GM12865 (cell line): Measurements from ENCODE around the gene ASCC2.
A peak's percentile ranks its signal among the peaks of the same experiment; 100 is the strongest.
"Not testable (repeated sequence)": the region's sequence is repeated elsewhere in the genome, so short reads cannot be mapped to it uniquely, and the experiment has no call there.

Experiments used
- DNase-seq: peaks from one replicate; pipeline ENCODE4 v3.0.0; 2010; ENCODE audit warnings: low read depth
- H3K4me3 ChIP-seq: 2 replicates; pipeline ENCODE4 v1.5.1; 2011; ENCODE audit warnings: mild to moderate bottlenecking, low read depth, low read length, control low read depth
- CTCF ChIP-seq: IDR thresholded peaks from 2 replicates; pipeline ENCODE4 v1.5.1; 2011; ENCODE audit warnings: low read length, control low read depth, low read depth, inconsistent platforms; ENCODE audit not compliant: insufficient read depth; ENCODE audit errors: missing control alignments

Gene ASCC2

GRCh38 chr22:29839039-29839438, 965 bp upstream of the ASCC2 start:
- no peak overlapping the region for H3K4me3 ChIP-seq
- TF ChIP-seq CTCF, result no peak

GRCh38 chr22:29838599-29838956, 504 bp upstream of the ASCC2 start:
- TF ChIP-seq CTCF, result no peak
- DNase-seq, result no peak
- peak overlapping the region; percentile 67 for H3K4me3 ChIP-seq

More at GRCh38 chr22:29839039-29839438, 965 bp upstream of the ASCC2 start:
- no peak for DNase-seq

GRCh38 chr22:29836791-29837370, 1.2 kb downstream of the ASCC2 start:
- not testable (repeated sequence) for DNase-seq
- peak overlapping the region; percentile 67 for H3K4me3 ChIP-seq

GRCh38 chr22:29834046-29834445, 4.0 kb downstream of the ASCC2 start:
- no peak for DNase-seq
- no peak overlapping the region for H3K4me3 ChIP-seq
- TF ChIP-seq CTCF, result no peak

GRCh38 chr22:29833392-29833965, 4.6 kb downstream of the ASCC2 start:
- no peak for DNase-seq
- TF ChIP-seq CTCF, result no peak
- H3K4me3 ChIP-seq, result no peak overlapping the region

- no peak for TF ChIP-seq CTCF
- no peak for DNase-seq
Measured at GRCh38 chr22:29831958-29832357, 6.1 kb downstream of the ASCC2 start.

GRCh38 chr22:29831186-29831921, 6.7 kb downstream of the ASCC2 start:
- H3K4me3 ChIP-seq, result no peak overlapping the region
- TF ChIP-seq CTCF, result no peak
- DNase-seq, result no peak

More at GRCh38 chr22:29831958-29832357, 6.1 kb downstream of the ASCC2 start:
- no peak overlapping the region for H3K4me3 ChIP-seq
